IMR-90 (cell line): ENCODE measurements around the gene YY1AP1. TPM values are rescaled to one million over a fixed set of nuclear protein-coding genes. Genes with fewer than 3 reads are reported as not detected.

Experiments
- ATAC-seq: fragments of 200-7000 bp; cut with Tn5 transposase; 2 replicates; pipeline ENCODE4 v1.9.1; 2020; ENCODE audit warnings: low read depth, mild to moderate bottlenecking, moderate library complexity
- BruUV-seq: library from RNA; stranded (reverse); fragments of 400-500 nt; replicated peaks from 2 replicates; lab custom pipeline; 2021; lab: Mats Ljungman, UMichigan
- CTCF ChIA-PET: fragments of 300-600 bp; formaldehyde crosslinking; extraction: SDS; loops from one replicate; lab custom pipeline; 2021; ENCODE audit warnings: antibody characterized with exemption; lab: Yijun Ruan, JAX
- POLR2A ChIA-PET: fragments of 300-600 bp; sonication (Branson Sonifier 250); formaldehyde crosslinking; loops from one replicate; lab custom pipeline; 2022; ENCODE audit warnings: antibody characterized with exemption; ENCODE audit not compliant: unreplicated experiment; lab: Charles Lee
- DNase-seq: peaks from one replicate; pipeline ENCODE4 v3.0.0; 2013
- H2AFZ ChIP-seq: replicated peaks from 2 replicates; pipeline ENCODE3; 2013; ENCODE audit warnings: low read length, mild to moderate bottlenecking; ENCODE audit not compliant: poor library complexity
- H2AK5ac ChIP-seq: 2 replicates; pipeline ENCODE4 v1.6.1; 2013; ENCODE audit warnings: low read depth, low read length, inconsistent platforms
- H2AK9ac ChIP-seq: replicated peaks from 2 replicates; pipeline ENCODE3; 2013; ENCODE audit warnings: mild to moderate bottlenecking, low read depth, low read length, moderate library complexity; ENCODE audit not compliant: poor library complexity
- H2BK120ac ChIP-seq: 2 replicates; pipeline ENCODE4 v1.6.1; 2013; ENCODE audit warnings: low read depth, low read length, inconsistent platforms
- H2BK15ac ChIP-seq: 3 replicates; pipeline ENCODE4 v1.6.1; 2013; ENCODE audit warnings: low read depth, low read length, inconsistent platforms
- H2BK20ac ChIP-seq: 2 replicates; pipeline ENCODE4 v1.6.1; 2013; ENCODE audit warnings: low read depth, mild to moderate bottlenecking, inconsistent platforms, low read length, moderate library complexity
- H2BK5ac ChIP-seq: 2 replicates; pipeline ENCODE4 v1.6.1; 2013; ENCODE audit warnings: mild to moderate bottlenecking, low read depth, low read length, inconsistent platforms; ENCODE audit not compliant: poor library complexity, severe bottlenecking
- H3K14ac ChIP-seq: replicated peaks from 2 replicates; pipeline ENCODE4 v1.6.1; 2013; ENCODE audit warnings: low read depth, low read length, inconsistent platforms
- H3K18ac ChIP-seq: 2 replicates; pipeline ENCODE4 v1.6.1; 2013; ENCODE audit warnings: low read depth, low read length, control low read depth
- H3K23ac ChIP-seq: 2 replicates; pipeline ENCODE4 v1.6.1; 2013; ENCODE audit warnings: low read depth, low read length, inconsistent platforms
- H3K27ac ChIP-seq: 2 replicates; pipeline ENCODE4 v1.5.1; 2013; ENCODE audit warnings: mild to moderate bottlenecking, control low read depth, low read length; ENCODE audit not compliant: insufficient read depth
- H3K27me3 ChIP-seq: 2 replicates; pipeline ENCODE4 v1.6.1; 2013; ENCODE audit warnings: low read length; ENCODE audit not compliant: control insufficient read depth, insufficient read depth
- H3K36me3 ChIP-seq: 2 replicates; pipeline ENCODE4 v1.6.1; 2013; ENCODE audit warnings: low read length, mixed read lengths; ENCODE audit not compliant: control insufficient read depth, insufficient read depth
- H3K4ac ChIP-seq: 2 replicates; pipeline ENCODE4 v1.6.1; 2013; ENCODE audit warnings: low read depth, low read length, inconsistent platforms
- H3K4me1 ChIP-seq: 2 replicates; pipeline ENCODE4 v1.6.1; 2013; ENCODE audit warnings: low read length, mixed read lengths; ENCODE audit not compliant: control insufficient read depth, insufficient read depth
- H3K4me2 ChIP-seq: 2 replicates; pipeline ENCODE4 v1.6.1; 2013; ENCODE audit warnings: low read depth, mild to moderate bottlenecking, control low read depth, low read length, moderate library complexity
- H3K4me3 ChIP-seq: 2 replicates; pipeline ENCODE4 v1.5.1; 2013; ENCODE audit warnings: low read depth, mild to moderate bottlenecking, control low read depth, low read length, moderate library complexity; ENCODE audit not compliant: insufficient read depth
- H3K56ac ChIP-seq: 2 replicates; pipeline ENCODE4 v1.6.1; 2013; ENCODE audit warnings: low read length, inconsistent platforms; ENCODE audit not compliant: insufficient read depth; ENCODE audit errors: extremely low read depth
- H3K79me1 ChIP-seq, 2 experiments: 2 replicates each; pipeline ENCODE4 v1.6.1; 2013; ENCODE audit warnings: low read length in 2 of 2, inconsistent platforms in 1 of 2, low read depth in 1 of 2
- H3K9ac ChIP-seq: 2 replicates; pipeline ENCODE4 v1.6.1; 2013; ENCODE audit warnings: low read depth, low read length, control low read depth
- H3K9me1 ChIP-seq: 2 replicates; pipeline ENCODE4 v1.6.1; 2013; ENCODE audit warnings: low read length, inconsistent platforms; ENCODE audit not compliant: insufficient read depth
- H3K9me3 ChIP-seq: 2 replicates; pipeline ENCODE4 v1.6.1; 2013; ENCODE audit warnings: low read length; ENCODE audit not compliant: control insufficient read depth, insufficient read depth
- H4K20me1 ChIP-seq: 2 replicates; pipeline ENCODE4 v1.6.1; 2013; ENCODE audit warnings: low read length, inconsistent platforms; ENCODE audit not compliant: insufficient read depth
- H4K5ac ChIP-seq: 2 replicates; pipeline ENCODE4 v1.6.1; 2013; ENCODE audit warnings: mild to moderate bottlenecking, low read depth, low read length, control low read depth
- H4K8ac ChIP-seq, 2 experiments: 2 replicates each; pipeline ENCODE4 v1.6.1; 2013; ENCODE audit warnings: low read depth in 2 of 2, low read length in 2 of 2, control low read depth in 1 of 2, inconsistent platforms in 1 of 2
- H4K91ac ChIP-seq: 2 replicates; pipeline ENCODE4 v1.6.1; 2013; ENCODE audit warnings: low read depth, low read length, inconsistent platforms; ENCODE audit not compliant: insufficient read depth
- BHLHE40 ChIP-seq: fragments of 150-350 bp; IDR thresholded peaks from 2 replicates; pipeline ENCODE4 v1.6.1; 2016; ENCODE audit warnings: mild to moderate bottlenecking, low read depth, low read length
- CEBPB ChIP-seq: IDR thresholded peaks from 2 replicates; pipeline ENCODE4 v1.6.1; 2012; ENCODE audit warnings: low read depth, low read length, improper control_type of control experiment
- CHD1 ChIP-seq: IDR thresholded peaks from 2 replicates; pipeline ENCODE4 v1.6.1; 2012; ENCODE audit warnings: low read depth, low read length, improper control_type of control experiment
- FOS ChIP-seq: fragments of 150-350 bp; IDR thresholded peaks from 2 replicates; pipeline ENCODE4 v1.6.1; 2016; ENCODE audit warnings: low read depth, low read length
- MAFK ChIP-seq: IDR thresholded peaks from 2 replicates; pipeline ENCODE4 v1.6.1; 2012; ENCODE audit warnings: low read depth, low read length, improper control_type of control experiment
- MAZ ChIP-seq: IDR thresholded peaks from 2 replicates; pipeline ENCODE4 v1.6.1; 2012; ENCODE audit warnings: low read depth, mild to moderate bottlenecking, low read length, improper control_type of control experiment, moderate library complexity, borderline replicate concordance
- MXI1 ChIP-seq: IDR thresholded peaks from 2 replicates; pipeline ENCODE4 v1.6.1; 2012; ENCODE audit warnings: low read depth, mild to moderate bottlenecking, low read length, moderate library complexity, borderline replicate concordance
- NFE2L2 ChIP-seq: fragments of 150-350 bp; IDR thresholded peaks from 2 replicates; pipeline ENCODE4 v1.6.1; 2016; ENCODE audit warnings: low read depth, mild to moderate bottlenecking, low read length
- POLR2A ChIP-seq: IDR thresholded peaks from 2 replicates; pipeline ENCODE4 v1.6.1; 2012; ENCODE audit warnings: mild to moderate bottlenecking, low read depth, low read length
- RAD21 ChIP-seq: IDR thresholded peaks from 2 replicates; pipeline ENCODE4 v1.6.1; 2012; ENCODE audit warnings: low read length, improper control_type of control experiment
- RCOR1 ChIP-seq: IDR thresholded peaks from 2 replicates; pipeline ENCODE4 v1.6.1; 2012; ENCODE audit warnings: mild to moderate bottlenecking, low read length, improper control_type of control experiment; ENCODE audit not compliant: insufficient replicate concordance
- RFX5 ChIP-seq: IDR thresholded peaks from 2 replicates; pipeline ENCODE4 v1.8.0; 2012; ENCODE audit warnings: low read depth, mild to moderate bottlenecking, low read length, moderate library complexity
- SMC3 ChIP-seq: fragments of 150-350 bp; IDR thresholded peaks from 2 replicates; pipeline ENCODE4 v1.6.1; 2016; ENCODE audit warnings: low read depth, mild to moderate bottlenecking, antibody characterized with exemption, low read length, moderate library complexity
- WGBS, 2 experiments: methylation state at CpG; one replicate each; pipeline versions ENCODE4 v1.1.5 to v1.1.7; 2013; ENCODE audit warnings: missing lambda C conversion rate in 2 of 2; ENCODE audit not compliant: insufficient read length in 1 of 2; ENCODE audit errors: extremely low coverage in 2 of 2; 5-methylcytosine and 5-hydroxymethylcytosine counted together
- dilution Hi-C: fragments of 300-500 bp; cut with HindIII; formaldehyde crosslinking; loops from one replicate; pipeline ENCODE4 v1.14.3; 2018; ENCODE audit warnings: low sequenced_read_pairs; ENCODE audit not compliant: unreplicated experiment
- in situ Hi-C: fragments of 300-500 bp; cut with MboI; formaldehyde crosslinking; loops from 3 replicates; pipeline ENCODE4 v1.14.3; 2019; ENCODE audit warnings: low sequenced_read_pairs, inconsistent platforms, mixed read lengths
- intact Hi-C: fragments of 100-400 bp; cut with micrococcal nuclease; formaldehyde crosslinking; loops from 2 replicates; pipeline ENCODE4 v1.10.0; 2022
- polyA plus RNA-seq, 3 experiments: library from polyadenylated mRNA; depleted of rRNA; stranded (reverse); fragments of >200 nt; gene quantifications; 2 replicates each; pipeline ENCODE4 v1.2.3, GENCODE V29; 2012; ENCODE audit warnings: low replicate concordance in 1 of 3
- total RNA-seq: library from RNA; depleted of rRNA; stranded (reverse); fragments of >200 nt; gene quantifications from 2 replicates; pipeline ENCODE4 v1.2.3, GENCODE V29; 2012
- TF ChIP-seq, protein P1 (sequence below): conservative IDR thresholded peaks from 2 replicates; pipeline ENCODE4 v1.5.1; 2012; ENCODE audit warnings: mild to moderate bottlenecking, low read depth, low read length, improper control_type of control experiment
- TF ChIP-seq, protein P2 (sequence below): fragments of 150-350 bp; IDR thresholded peaks from 2 replicates; pipeline ENCODE4 v1.6.1; 2017; ENCODE audit warnings: mild to moderate bottlenecking, antibody characterized with exemption, low read length, low read depth

Gene YY1AP1
- total and polyA plus RNA-seq, 2 of the 4 experiments (the other 2 are of a cell fraction): 31.5 to 52.6 TPM

DNA sequence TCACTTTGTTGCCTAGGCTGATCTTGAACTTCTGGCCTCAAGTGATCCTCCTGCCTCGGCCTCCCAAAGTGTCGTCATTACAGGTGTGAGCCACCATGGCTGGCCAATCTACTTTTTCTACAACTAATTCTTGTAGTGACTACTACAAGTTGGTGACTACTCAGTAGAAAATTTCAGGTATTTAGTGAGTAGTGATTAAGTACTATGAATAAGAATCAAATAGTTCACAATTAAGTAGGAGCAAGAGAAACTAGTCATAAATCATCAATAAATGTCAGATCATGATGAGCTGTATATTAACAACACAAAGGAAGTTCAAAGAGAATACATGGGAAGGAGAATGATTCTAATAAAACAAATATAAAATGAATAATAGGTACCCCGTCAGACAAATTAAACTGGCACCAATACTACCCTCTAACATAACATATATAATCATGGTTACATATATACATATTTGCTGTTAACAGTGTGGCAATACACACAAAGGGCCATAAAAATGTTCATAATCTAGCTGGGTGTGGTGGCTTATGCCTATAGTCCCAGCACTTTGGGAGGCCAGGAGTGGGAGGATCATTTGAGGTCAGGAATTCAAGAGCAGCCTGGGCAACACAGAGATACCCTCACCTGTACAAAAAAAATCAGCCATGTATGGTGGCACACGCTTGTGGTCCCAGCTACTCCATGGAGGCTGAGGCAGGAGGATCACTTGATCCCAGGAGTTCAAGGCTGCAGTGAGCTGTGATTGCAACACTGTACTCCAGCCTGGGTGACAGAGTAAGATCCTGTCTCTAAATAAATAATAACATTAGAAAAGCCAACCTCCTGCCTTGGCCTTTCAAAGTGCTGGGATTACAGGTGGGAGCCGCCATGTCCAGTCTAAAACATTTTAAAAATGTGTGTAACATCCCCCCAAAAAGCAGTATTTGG lies 19.1 kb downstream of the YY1AP1 start:
- WGBS, 2 experiments: 100% methylated on average over 1 of the region's 5 CpGs; no CpG with 5 or more reads in 1 of the 2 experiments
- Histone ChIP-seq H2BK5ac (no peak overlapping the region), H3K14ac (no peak overlapping the region), H4K8ac (no peak overlapping the region), H2BK15ac (no peak overlapping the region), H3K27me3 (no peaks in the 10 kb centered on the region), H2AFZ (no peak overlapping the region), H4K91ac (no peak overlapping the region), H3K9ac (no peak overlapping the region), H2BK20ac (no peak overlapping the region), H2AK5ac (no peak overlapping the region), H4K20me1 (no peaks in the 10 kb centered on the region), H3K9me3 (no peaks in the 10 kb centered on the region), H3K4me1 (no peaks in the 10 kb centered on the region), H3K79me1 (peaks cover 0 to 6% of the 10 kb centered on the region in 2 experiments; a peak in 1 of 4 replicates), H2AK9ac (no peak overlapping the region), H3K18ac (no peak overlapping the region), H3K36me3 (peaks cover 63% of the 10 kb centered on the region), H3K4me2 (no peak overlapping the region), H3K9me1 (no peaks in the 10 kb centered on the region), H3K27ac (no peak overlapping the region), H2BK120ac (no peak overlapping the region), H3K56ac (no peak overlapping the region), H3K4me3 (no peak overlapping the region), H3K23ac (no peak overlapping the region), H4K5ac (no peak overlapping the region), H3K4ac (no peak overlapping the region)
- ATAC-seq (no peak), DNase-seq (no peak)
- in situ Hi-C loops: no loop called here
- ChIA-PET CTCF (no interaction called here), POLR2A (no interaction called here)
- no TSS peak for BruUV-seq
- dilution Hi-C loops: no loop called here
- intact Hi-C loops: loop anchor here (10.0 kb wide), 1 partner anchor 315 kb away; no protein-coding TSS in a partner anchor
- TF ChIP-seq RAD21 (no peak), BHLHE40 (no peak), CHD1 (no peak), CEBPB (no peak), RFX5 (no peak), FOS (no peak), MXI1 (no peak), POLR2A (no peak), SMC3 (no peak), NFE2L2 (no peak), RCOR1 (no peak), MAFK (no peak), MAZ (no peak)
- TF ChIP-seq, protein P1, sequence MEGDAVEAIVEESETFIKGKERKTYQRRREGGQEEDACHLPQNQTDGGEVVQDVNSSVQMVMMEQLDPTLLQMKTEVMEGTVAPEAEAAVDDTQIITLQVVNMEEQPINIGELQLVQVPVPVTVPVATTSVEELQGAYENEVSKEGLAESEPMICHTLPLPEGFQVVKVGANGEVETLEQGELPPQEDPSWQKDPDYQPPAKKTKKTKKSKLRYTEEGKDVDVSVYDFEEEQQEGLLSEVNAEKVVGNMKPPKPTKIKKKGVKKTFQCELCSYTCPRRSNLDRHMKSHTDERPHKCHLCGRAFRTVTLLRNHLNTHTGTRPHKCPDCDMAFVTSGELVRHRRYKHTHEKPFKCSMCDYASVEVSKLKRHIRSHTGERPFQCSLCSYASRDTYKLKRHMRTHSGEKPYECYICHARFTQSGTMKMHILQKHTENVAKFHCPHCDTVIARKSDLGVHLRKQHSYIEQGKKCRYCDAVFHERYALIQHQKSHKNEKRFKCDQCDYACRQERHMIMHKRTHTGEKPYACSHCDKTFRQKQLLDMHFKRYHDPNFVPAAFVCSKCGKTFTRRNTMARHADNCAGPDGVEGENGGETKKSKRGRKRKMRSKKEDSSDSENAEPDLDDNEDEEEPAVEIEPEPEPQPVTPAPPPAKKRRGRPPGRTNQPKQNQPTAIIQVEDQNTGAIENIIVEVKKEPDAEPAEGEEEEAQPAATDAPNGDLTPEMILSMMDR: no peak
- TF ChIP-seq, protein P2, sequence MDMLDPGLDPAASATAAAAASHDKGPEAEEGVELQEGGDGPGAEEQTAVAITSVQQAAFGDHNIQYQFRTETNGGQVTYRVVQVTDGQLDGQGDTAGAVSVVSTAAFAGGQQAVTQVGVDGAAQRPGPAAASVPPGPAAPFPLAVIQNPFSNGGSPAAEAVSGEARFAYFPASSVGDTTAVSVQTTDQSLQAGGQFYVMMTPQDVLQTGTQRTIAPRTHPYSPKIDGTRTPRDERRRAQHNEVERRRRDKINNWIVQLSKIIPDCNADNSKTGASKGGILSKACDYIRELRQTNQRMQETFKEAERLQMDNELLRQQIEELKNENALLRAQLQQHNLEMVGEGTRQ: no peak
